OCI-LY3 (cell line): Measurements from ENCODE around the gene RBMX.

Experiments used
- CTCF ChIP-seq: fragments of 200-600, 300-600 bp; sonication (generic); IDR thresholded peaks from 2 replicates; pipeline ENCODE4 v1.5.1; 2014; ENCODE audit warnings: antibody characterized with exemption, low read length, low read depth
- EZH2phosphoT487 ChIP-seq: fragments of 200-600 bp; shearing (Covaris generic); IDR thresholded peaks from 2 replicates; pipeline ENCODE4 v1.6.1; 2018; ENCODE audit warnings: antibody characterized with exemption, mixed run types, low read depth

DNA sequence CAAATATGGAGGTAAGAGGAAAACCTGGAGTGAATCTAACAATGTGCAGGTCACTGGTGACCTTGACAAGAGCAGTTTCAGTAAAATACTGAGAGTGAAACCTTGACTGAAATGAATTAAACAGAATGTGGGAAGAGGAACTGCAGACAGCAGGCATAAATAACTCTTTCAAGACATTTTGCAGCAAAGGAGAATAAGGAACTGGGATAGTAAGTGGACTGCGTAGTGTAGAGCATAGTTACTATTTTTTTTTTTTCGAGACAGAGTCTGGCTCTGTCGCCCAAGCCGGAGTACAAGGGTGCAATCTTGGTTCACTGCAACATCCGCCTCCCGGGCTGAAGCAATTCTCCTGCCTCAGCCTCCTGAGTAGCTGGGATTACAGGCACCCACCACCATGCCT is 24.0 kb downstream of the RBMX start:
- TF ChIP-seq CTCF (no peak), EZH2phosphoT487 (no peak)
